Suprapubic skin (tissue), 4 donors: ENCODE results near the gene STXBP3.

Source experiments
- CTCF ChIP-seq, 2 donors: fragments of 200-600 bp in 1 of 2; fragments of 450-650 bp in 1 of 2; sonication (generic) in 1 of 2; IDR thresholded peaks; one replicate each; pipeline ENCODE4 v1.5.1; 2016 to 2019; ENCODE audit warnings: antibody characterized with exemption in 2 of 2, mild to moderate bottlenecking in 1 of 2, moderate library complexity in 1 of 2
- POLR2A ChIP-seq, 2 donors: fragments of 450-650 bp; IDR thresholded peaks; one replicate each; pipeline ENCODE4 v1.6.1; 2017; ENCODE audit warnings: antibody characterized with exemption in 2 of 2, mild to moderate bottlenecking in 2 of 2, moderate library complexity in 2 of 2
- POLR2AphosphoS5 ChIP-seq, 3 donors: sonication (generic); formaldehyde crosslinking; IDR thresholded peaks; one replicate each; pipeline ENCODE4 v1.6.1; 2017; ENCODE audit warnings: antibody characterized with exemption in 3 of 3

- TF ChIP-seq POLR2AphosphoS5 (IDR thresholded peaks at IDR 0.05), result no peak
- no peak for TF ChIP-seq CTCF (IDR thresholded peaks at IDR 0.05)
- no peak for TF ChIP-seq POLR2A (IDR thresholded peaks at IDR 0.05)
Measured at GRCh38 chr1:108817811-108818210, 71.3 kb downstream of the STXBP3 start.
